ENCODE measurements around the gene CALN1. TPM values are rescaled to one million over a fixed set of nuclear protein-coding genes. Genes with fewer than 3 reads are reported as not detected.

The CALN1 gene
- total RNA-seq, 4 donors from 2014 or later, result under 0.01 to 0.06 TPM; not detected in 2

- no peaks in the 10 kb centered on the region for H3K27me3 ChIP-seq
- no peaks in the 10 kb centered on the region for H3K4me1 ChIP-seq
- no peak for DNase-seq (ENCODE audit: extremely low spot score)
- intact Hi-C loops (cut with DNase I), result no loop called here
- peaks cover 0 to 12% (median 8%) of the 10 kb centered on the region in 4 donors for H3K9me3 ChIP-seq
- no peaks in the 10 kb centered on the region for H3K36me3 ChIP-seq
- H3K27ac ChIP-seq (replicated peaks in 1 of 4), result no peak overlapping the region
- 42% methylated on average over 1 of the region's 1 CpG for WGBS
- no peak for TF ChIP-seq POLR2A (IDR thresholded peaks at IDR 0.05; ENCODE audit: low read depth)
- TF ChIP-seq POLR2AphosphoS5 (IDR thresholded peaks at IDR 0.05), result no peak
- no peak for TF ChIP-seq CTCF (IDR thresholded peaks at IDR 0.05)
- no peak for TF ChIP-seq EP300 (IDR thresholded peaks at IDR 0.05)
- H3K4me3 ChIP-seq, result no peak overlapping the region
These were observed 604.0 kb downstream of the CALN1 start for GRCh38 chr7:71808115-71808514.

- intact Hi-C loops (cut with DNase I), result no loop called here
- Histone ChIP-seq H3K27ac (replicated peaks in 1 of 4) (no peak overlapping the region), H3K36me3 (no peaks in the 10 kb centered on the region), H3K4me3 (no peak overlapping the region), H3K4me1 (no peaks in the 10 kb centered on the region), H3K9me3 (peaks cover 0 to 12% (median 8%) of the 10 kb centered on the region in 4 donors), H3K27me3 (no peaks in the 10 kb centered on the region)
- DNase-seq (ENCODE audit: extremely low spot score), result no peak
- WGBS, result 86% methylated on average over 3 of the region's 3 CpGs
- TF ChIP-seq POLR2AphosphoS5 (IDR thresholded peaks at IDR 0.05) (no peak), POLR2A (IDR thresholded peaks at IDR 0.05; ENCODE audit: low read depth) (no peak)
These were observed 607.9 kb downstream of the CALN1 start for GRCh38 chr7:71804256-71804655.

- 81% methylated on average over 4 of the region's 4 CpGs for WGBS
- Histone ChIP-seq H3K4me3 (no peak overlapping the region), H3K36me3 (no peaks in the 10 kb centered on the region), H3K4me1 (no peaks in the 10 kb centered on the region), H3K27me3 (no peaks in the 10 kb centered on the region), H3K27ac (replicated peaks in 1 of 4) (no peak overlapping the region), H3K9me3 (peaks cover 0 to 8% (median 5%) of the 10 kb centered on the region in 4 donors)
- intact Hi-C loops (cut with DNase I), result no loop called here
- DNase-seq (ENCODE audit: extremely low spot score), result no peak
- TF ChIP-seq POLR2A (IDR thresholded peaks at IDR 0.05; ENCODE audit: low read depth) (no peak), CTCF (IDR thresholded peaks at IDR 0.05) (no peak), EP300 (IDR thresholded peaks at IDR 0.05) (no peak), POLR2AphosphoS5 (IDR thresholded peaks at IDR 0.05) (no peak)
These were observed 610.2 kb downstream of the CALN1 start for GRCh38 chr7:71801976-71802375.

- Histone ChIP-seq H3K4me3 (no peak overlapping the region), H3K4me1 (no peaks in the 10 kb centered on the region), H3K9me3 (no peaks in the 10 kb centered on the region), H3K27ac (replicated peaks in 1 of 4) (no peak overlapping the region), H3K36me3 (no peaks in the 10 kb centered on the region), H3K27me3 (no peaks in the 10 kb centered on the region)
- TF ChIP-seq EP300 (IDR thresholded peaks at IDR 0.05), result no peak
- no peak for TF ChIP-seq POLR2AphosphoS5 (IDR thresholded peaks at IDR 0.05)
- TF ChIP-seq POLR2A (IDR thresholded peaks at IDR 0.05; ENCODE audit: low read depth), result no peak
- no peak for TF ChIP-seq CTCF (IDR thresholded peaks at IDR 0.05)
- intact Hi-C loops (cut with DNase I), result no loop called here
- 85% methylated on average over 11 of the region's 11 CpGs for WGBS
- no peak for DNase-seq (ENCODE audit: extremely low spot score)
These were observed 611.8 kb downstream of the CALN1 start for GRCh38 chr7:71800321-71800720.

GRCh38 chr7:71795410-71795809, 616.7 kb downstream of the CALN1 start:
- no peaks in the 10 kb centered on the region for H3K4me1 ChIP-seq
- no peaks in the 10 kb centered on the region for H3K36me3 ChIP-seq
- no peaks in the 10 kb centered on the region for H3K27me3 ChIP-seq
- no peak for DNase-seq (ENCODE audit: extremely low spot score)
- 81% methylated on average over 10 of the region's 10 CpGs for WGBS
- H3K27ac ChIP-seq (replicated peaks in 1 of 4), result no peak overlapping the region
- no peaks in the 10 kb centered on the region for H3K9me3 ChIP-seq
- H3K4me3 ChIP-seq, result no peak overlapping the region
- intact Hi-C loops (cut with DNase I), result no loop called here
- no peak for TF ChIP-seq POLR2AphosphoS5 (IDR thresholded peaks at IDR 0.05)
- no peak for TF ChIP-seq POLR2A (IDR thresholded peaks at IDR 0.05; ENCODE audit: low read depth)
- no peak for TF ChIP-seq CTCF (IDR thresholded peaks at IDR 0.05)
- no peak for TF ChIP-seq EP300 (IDR thresholded peaks at IDR 0.05)
